Measurements from ENCODE around the gene GTF3C5.
"Not testable (repeated sequence)": the region's sequence is repeated elsewhere in the genome, so short reads cannot be mapped to it uniquely, and the experiment has no call there.

Gene GTF3C5, protein sequence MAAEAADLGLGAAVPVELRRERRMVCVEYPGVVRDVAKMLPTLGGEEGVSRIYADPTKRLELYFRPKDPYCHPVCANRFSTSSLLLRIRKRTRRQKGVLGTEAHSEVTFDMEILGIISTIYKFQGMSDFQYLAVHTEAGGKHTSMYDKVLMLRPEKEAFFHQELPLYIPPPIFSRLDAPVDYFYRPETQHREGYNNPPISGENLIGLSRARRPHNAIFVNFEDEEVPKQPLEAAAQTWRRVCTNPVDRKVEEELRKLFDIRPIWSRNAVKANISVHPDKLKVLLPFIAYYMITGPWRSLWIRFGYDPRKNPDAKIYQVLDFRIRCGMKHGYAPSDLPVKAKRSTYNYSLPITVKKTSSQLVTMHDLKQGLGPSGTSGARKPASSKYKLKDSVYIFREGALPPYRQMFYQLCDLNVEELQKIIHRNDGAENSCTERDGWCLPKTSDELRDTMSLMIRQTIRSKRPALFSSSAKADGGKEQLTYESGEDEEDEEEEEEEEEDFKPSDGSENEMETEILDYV

DNA sequence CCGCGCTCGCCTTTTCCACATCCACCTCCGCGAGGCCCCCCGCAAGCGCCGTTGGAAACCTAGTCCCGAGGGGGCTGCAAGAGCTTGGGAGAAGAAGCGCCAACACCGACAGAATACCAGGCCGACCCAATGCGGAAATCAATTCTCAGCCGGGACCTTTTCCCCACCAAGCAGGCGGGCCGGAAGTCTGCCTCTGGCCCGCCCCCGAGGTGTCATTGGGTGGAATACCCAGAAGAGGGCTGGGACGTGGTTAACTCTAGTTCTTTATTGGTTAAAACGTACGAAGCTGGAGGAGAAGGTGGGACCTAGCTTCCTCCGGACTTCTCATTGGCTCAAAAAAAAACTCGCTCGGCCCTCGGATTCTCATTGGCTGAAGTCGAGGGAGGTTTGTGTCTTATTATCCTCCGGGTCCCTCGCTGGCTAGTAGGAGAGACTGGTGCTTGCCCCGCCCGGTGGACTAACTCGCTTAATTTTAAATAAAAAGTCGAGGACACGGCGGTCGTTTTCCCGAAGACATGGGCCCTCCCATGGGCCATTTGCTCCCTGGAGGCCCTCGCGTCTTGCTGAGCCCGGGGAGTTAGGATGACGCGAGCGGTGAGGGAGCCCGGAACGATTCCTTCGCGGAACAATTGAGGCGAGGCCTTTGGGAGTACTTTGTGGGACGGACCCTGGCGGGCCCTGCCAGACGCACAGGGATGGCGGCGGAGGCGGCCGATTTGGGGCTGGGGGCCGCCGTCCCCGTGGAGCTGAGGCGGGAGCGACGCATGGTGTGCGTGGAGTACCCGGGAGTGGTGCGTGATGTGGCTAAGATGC, at the start of gene GTF3C5:
GTF3C5 (plus strand) TSS at position 681 of the 813 bp plus-strand sequence; CDS start at position 696, 15 bp downstream.
- peak; percentile 94 for DNase-seq (ENCODE audit: low spot score)

DNA sequence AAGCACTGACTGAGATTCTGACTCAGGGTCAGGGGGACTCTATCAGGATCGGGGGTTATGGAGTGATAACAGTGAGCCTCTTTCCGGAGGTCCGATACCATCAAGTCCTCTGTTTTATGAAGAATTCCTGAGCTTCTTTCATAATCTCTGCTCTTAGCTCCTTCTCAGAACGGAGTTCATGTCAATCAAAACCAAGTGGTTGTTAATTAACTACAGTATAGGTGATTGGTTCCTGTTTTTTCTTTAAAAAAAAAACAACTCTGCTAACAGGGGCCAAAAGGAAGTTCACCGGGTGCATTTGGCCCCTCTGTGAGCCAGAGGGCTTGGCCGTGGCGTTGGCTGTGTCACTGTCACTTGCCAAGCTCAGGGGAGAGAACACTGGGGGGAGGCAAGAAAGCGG, 48.3 kb upstream of the GTF3C5 start:
- DNase-seq (ENCODE audit: low spot score) = no peak

DNA sequence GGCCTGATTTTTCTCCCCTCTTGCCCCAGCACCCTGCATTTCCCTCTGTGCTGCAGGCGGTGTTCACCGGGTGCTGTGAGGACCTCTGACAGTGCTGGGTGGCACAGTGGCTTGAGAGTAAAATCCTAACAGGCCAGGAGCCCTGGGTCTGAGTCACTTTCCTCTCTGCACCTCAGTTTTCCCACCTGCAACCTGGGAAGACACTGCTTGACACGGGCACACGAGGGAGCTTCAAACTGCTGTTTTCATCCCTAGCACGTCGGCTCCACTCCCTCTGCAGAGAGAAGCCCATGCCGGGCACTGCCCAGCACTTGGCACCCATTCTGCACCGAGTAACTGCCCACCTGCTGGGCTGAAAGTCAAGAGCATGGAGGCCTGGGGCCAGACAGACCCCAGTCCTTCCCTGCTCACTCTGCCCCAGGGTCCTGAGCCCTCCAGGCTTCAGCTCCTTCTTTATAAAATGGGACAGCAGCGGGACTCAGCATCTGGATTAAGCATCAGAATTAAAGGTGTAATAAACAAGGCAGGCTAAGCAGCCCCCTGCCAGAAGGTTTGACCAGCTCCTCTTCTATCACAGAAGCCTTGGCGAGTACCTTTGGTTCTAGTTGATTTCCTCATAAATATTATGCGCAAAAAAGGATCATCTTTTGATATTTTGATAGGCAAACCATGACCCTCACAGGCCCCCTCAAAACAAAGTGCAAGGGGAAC, 47.2 kb upstream of the GTF3C5 start:
- DNase-seq (ENCODE audit: low spot score) = no peak

DNA sequence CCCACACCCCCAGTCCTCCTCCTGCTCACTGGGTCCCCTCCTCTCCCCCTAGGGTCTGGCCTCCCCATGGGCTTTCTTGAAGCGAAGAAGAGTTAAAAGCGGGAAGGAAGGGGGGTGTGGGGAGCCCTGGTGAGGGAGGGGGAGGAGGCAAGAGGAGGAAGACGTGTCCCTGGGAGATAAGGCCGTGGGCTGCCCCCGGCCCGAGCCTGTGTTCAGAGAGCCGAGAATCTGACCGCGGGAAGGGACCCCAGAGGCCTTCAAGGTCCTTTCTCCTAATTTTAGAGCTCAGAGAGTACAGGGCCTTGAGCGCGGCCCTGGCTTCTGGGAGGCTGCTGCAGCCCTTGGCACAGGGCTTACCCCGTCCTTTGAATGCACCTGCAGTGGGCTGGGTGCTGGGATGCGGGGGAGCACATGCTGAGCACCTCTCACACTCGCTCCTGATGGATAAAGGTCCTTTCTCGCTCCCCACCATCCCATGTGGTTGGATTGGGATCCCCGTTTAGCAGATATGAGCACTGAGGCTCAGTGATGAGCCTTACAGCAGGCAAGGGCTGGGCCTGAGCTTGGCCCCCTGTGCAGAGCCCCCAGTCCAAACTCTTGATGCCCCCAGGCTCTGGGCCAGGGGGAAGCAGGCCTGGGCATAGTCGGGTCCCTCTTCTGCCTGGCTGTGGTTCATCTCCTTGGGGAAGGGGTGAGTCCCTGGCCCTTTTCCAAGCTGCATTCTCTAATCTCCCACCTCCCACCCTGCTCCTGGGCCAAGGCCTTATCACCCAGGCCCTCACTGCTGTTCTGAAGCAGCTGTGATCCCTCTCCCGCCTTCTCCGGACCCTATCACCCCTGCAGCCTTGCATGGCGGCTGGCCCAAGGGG, 46.4 kb upstream of the GTF3C5 start:
- DNase-seq (ENCODE audit: low spot score) = no peak

DNA sequence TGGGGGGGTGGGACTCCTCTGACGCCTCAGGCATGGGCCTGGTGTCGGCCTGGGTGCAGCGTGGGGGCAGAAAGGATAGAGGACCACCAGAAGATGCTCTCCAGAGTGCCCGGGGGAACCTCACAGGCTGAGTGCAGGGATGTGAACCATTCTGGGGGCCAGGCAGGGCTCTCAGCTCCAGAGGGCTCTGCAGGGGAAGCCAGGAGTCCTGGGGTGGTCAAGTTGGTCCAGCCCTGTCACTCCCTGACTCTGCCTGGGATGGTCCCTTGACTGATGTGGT, 45.8 kb upstream of the GTF3C5 start:
- no peak for DNase-seq (ENCODE audit: low spot score)

DNA sequence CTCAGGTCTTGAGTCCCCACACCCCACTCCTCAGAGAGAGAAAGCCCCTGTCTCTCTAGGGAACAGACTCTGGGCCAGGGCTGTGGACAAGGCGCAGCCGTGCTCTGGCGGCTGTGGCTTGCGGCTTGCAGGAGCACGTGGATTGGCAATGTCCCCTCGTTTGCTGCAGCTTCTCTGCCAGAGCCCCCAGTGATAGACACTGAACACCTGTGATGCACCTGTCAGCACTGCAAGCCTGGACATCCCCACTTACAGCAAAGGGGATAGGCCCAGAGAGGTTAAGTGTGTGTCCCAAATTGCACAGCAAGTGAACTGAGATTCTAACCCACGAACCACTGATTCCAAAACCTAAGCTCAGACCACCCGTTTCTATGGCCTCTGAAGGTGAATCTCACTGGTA, 45.3 kb upstream of the GTF3C5 start:
- DNase-seq (ENCODE audit: low spot score) = no peak

DNA sequence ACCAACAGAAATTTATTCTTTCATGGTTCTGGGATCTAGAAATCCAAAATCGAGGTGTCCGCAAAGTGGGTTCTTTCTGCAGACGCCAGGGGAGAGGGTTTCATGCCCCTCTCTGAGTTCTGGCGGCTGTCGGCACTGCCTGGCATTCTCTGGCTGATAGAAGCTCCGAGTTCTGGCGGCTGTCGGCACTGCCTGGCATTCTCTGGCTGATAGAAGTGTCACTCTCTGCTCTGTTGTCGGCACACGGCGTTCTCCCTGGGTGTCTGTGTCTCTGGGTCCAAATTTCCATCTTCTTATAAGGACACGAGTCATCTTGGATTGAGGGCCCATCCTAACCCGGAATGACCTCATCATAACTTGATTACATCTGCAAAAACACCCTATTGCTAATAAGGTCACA, 44.7 kb upstream of the GTF3C5 start:
- no peak for DNase-seq (ENCODE audit: low spot score)

DNA sequence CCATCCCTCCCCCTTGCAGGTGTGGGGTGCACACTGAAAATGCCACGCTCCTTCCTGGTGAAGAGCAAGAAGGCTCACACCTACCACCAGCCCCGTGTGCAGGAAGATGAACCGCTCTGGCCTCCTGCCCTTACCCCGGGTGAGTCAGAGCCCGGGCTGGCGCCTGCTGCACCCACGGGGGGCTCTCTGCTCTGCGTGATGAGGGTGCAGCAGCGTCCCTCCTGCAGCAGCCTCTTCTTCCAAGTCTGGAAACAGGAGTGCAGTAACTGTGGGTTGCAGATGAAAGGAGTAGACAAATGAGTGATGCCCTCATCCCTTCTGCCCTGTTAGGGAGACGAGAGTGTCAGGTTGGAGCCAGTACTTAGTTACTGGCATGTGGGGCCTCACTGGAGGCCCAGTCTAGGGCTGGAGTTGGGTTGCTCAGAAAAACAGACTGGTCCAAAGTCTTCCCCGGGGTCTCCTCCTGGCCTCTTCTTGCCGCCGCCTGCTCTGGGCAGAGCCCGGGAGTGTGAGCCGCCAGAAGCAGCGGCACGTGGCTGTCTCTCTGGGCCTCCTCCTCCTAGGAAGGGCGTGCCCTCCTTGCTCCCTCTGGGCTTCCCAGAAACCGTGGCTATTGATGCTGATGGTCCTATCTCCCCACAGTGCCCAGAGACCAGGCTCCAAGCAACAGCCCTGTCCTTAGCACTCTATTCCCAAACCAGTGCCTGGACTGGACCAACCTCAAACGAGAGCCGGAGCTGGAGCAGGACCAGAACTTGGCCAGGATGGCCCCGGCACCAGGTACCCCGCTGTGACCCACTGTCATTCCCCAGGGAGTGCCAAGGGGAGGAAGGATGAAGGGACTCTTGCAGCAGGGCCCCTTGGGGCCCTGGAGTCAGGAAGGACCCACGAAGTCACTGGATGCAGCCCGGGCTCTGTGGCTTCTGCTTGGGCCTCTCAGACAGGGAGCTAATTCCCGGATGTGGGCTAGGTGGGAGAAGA, 43.9 kb upstream of the GTF3C5 start:
- DNase-seq (ENCODE audit: low spot score) = no peak

DNA sequence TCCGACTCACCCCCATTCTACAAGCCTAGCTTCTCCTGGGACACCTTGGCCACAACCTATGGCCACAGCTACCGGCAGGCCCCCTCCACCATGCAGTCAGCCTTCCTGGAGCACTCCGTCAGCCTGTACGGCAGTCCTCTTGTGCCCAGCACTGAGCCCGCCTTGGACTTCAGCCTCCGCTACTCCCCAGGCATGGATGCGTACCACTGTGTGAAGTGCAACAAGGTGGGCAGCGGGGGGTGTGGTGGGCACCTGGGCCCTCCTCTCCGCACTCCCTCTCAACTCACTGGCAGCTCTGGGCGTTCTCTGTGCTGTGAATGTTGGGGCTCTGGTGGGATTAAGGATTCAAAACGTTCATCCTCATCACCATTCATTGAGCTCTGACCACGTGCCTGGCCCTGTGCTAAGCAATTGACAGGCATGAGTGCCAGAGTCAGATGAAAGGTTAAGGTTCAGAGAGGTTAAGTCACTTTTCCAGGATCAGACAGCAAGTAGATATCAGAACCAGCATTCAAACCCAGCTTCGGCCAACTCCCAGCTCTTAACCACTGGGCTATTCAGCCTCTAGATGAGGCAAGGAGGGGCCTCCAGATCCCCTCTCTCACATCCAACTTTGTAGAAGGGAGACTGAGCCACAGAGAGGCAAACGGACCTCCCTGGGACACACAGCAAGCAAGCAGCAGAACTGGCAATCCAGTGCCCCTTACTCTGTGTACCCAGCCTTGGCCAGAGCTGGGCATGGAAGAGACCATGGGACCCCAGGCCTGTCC, 42.4 kb upstream of the GTF3C5 start:
- no peak for DNase-seq (ENCODE audit: low spot score)

DNA sequence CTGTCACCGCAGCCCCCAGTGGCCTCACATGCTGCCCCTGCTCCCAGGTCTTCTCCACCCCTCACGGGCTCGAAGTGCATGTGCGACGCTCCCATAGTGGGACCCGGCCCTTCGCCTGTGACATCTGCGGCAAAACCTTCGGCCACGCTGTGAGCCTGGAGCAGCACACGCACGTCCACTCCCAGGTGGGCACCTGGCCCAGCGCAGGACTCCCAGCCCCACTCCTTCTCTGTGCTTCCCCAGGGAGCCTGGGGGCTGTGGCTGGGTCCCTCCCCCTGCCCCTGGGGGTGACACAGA, 41.8 kb upstream of the GTF3C5 start:
- no peak for DNase-seq (ENCODE audit: low spot score)

DNA sequence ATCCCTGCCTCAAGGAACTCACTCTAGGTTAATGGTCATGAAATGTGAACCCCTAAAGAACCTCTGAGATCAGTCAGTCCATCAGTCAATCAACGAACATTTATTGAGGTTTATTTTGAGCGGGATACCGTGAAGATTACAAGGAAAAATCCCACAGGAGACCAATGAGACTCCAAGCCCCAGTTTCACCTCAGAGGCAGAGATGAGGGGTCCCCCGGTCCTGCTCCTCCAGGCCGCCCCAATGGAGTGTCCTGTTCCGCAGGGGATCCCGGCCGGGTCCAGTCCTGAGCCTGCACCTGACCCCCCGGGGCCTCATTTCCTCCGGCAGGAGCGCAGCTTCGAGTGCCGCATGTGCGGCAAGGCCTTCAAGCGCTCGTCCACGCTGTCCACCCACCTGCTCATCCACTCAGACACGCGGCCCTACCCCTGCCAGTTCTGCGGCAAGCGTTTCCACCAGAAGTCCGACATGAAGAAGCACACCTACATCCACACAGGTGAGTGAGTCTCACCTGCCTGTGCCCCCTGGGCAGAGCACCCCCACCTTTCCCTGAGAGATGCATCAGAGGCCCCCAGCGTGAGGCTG, 41.3 kb upstream of the GTF3C5 start:
- no peak for DNase-seq (ENCODE audit: low spot score)

DNA sequence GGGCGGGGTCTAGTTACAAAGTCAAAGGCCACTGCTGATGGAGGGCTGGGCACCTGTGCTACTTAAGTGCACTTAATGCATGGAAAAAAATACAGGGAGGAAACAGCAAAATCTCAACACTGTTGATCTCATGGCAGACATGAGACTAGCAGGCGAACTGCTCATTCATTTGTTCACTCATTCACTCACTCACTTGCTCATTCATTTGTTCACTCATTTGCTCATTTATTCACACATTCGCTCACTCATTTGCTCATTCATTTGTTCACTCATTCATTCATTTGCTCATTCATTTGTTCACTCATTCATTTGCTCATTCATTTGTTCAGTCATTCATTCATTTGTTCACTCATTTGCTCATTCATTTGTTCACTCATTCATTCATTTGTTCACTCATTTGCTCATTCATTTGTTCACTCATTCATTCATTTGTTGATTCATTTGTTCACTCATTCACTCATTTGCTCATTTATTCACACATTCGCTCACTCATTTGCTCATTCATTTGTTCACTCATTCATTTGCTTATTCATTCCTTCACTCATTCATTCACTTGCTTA, 40.7 kb upstream of the GTF3C5 start:
- not testable (repeated sequence) for DNase-seq (ENCODE audit: low spot score)

DNA sequence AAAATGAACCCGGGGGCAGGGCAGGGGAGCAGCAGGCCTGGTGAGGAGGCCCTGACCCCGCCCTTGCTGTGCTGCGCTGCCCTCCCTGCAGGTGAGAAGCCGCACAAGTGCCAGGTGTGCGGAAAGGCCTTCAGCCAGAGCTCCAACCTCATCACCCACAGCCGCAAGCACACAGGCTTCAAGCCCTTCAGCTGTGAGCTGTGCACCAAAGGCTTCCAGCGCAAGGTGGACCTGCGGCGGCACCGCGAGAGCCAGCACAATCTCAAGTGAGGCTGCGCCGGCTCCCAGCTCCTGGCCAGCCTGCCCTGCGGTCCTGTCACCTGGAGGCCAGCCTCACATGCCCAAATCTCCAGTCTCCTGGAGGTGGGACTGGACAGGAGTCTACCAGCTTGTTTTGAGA, 40.0 kb upstream of the GTF3C5 start:
- no peak for DNase-seq (ENCODE audit: low spot score)

DNA sequence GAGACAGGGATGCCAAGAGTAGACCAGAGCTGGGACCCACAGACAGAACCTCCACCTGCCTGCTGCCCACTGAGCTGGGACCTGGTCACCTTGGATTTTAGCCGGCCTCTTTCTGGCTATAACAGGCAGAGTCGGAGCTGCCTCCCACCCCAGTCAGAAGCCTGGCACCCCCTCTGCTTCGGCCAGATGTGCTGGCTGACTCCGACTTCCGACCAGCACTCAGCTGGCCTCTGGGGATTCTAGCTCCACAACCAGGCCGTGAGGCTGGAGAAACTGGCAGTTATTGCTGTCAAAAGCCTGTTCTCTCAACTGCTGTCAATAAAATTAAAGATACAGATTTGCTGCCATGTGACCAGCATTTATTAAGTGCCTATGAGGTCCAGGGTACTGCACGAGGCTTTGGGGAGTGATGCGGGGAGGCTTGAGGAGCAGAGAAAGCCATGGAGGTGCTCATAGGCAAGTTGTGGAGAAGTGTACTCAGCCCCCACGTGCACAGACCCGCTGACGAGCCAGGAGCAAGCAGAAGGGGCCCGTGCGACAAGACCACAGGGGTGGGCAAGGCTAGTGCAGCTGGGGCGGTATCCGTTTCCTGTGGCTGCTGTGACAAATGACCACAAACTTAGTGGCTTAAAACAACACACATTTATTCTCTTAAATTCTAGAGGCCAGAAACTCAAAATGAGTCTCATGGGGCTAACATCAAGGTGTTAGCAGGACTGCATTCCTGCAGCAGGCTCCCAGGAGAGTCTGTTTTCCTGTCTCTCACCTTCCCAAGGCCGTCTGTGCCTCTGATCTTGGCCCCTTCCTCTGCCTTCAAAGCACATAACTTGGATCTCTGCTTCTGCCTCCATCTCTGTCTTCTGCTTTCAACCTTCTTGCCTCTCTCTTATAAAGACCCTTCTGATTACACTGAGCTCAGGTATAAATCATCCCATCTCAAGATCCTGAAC, 39.2 kb upstream of the GTF3C5 start:
- no peak for DNase-seq (ENCODE audit: low spot score)

DNA sequence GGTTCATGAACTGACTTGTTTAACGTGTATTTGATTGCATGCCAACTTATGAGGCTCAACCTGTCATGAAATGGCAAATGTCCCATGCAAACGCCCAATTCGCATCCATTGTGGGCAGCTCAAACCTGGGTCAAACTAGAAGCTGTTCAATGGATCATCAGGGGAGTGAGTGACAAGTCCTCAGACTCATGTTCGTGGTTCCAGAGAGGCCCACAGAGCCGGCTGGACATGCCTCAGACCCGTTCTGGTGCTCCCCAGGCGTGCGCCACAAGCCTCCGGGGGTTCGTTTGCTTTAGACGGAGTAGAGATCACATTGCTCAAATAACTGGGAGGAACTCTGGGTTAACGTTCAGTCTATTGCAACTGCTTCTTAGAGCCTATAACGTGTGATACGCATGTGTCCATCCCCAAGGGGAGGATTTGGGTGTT, 37.3 kb upstream of the GTF3C5 start:
- peak; percentile 11 for DNase-seq (ENCODE audit: low spot score)

DNA sequence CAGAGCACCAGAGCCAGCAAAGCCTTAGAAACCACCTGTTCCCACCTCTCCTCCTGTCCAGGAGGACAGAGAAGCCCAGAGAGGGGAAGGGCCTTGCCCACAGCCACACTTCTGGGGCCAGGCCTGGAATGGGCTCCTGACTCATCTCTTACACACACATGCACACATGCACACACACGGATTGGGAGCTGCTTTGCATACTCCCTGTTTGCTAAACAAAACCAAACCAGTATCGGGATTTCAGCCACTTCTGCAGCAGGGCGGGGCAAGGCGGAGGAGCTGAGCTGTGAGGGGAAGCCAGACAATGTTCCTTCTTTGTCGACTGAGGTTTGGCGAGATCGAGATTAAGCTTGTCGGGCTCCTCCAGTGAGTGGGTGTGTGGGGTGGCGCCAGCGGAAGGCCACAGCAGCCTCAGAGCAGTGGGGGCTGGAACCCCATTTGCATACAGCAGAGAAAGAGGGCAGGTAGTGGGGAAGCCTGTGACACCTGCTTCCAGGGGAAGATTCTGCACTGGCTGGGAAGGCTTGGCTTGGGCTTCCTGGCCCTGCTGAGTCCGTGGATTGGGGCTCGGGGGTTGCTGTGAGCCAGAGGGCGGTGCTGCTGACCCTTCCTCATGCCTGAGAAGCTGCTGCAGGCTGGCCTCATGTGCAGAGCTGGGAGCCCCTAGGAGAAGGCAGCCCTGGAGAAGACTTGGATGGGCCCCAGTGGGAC, 36.2 kb upstream of the GTF3C5 start:
- DNase-seq (ENCODE audit: low spot score) = peak; percentile 14

DNA sequence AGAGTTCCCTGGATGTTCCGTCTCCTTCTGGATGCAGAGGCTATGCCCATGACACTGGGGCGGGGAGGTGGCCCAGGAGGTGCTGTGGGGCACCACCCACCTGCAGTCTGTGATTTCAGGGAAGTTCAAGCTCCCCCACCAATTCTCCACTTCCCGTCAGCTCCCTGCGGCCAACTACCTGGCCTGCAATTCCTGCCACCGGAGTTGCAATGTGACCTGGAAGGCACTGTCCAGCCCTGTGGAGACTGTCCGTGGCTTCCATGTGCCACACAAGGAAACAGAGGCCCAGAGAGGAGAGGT, 35.7 kb upstream of the GTF3C5 start:
- DNase-seq (ENCODE audit: low spot score) = peak; percentile 9

DNA sequence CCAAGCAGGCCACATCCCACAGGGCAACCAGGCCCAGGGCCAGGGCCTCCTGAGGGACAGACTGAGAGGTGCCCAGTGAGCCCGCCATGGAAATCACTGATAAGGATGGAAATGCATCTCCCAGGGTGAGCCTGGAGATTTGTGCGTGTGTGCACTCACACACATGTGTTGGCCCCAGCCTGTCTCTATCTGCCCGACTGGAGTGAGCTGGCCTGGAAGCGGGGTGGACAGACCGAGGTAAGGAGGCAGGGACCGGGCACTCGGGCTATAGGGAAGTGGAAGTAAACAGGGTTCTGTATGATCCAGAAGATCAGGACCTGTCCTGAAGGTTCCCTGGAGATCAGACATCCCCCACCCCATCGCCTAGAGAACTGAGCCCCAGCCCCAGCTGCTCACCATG, 34.9 kb upstream of the GTF3C5 start:
- DNase-seq (ENCODE audit: low spot score) = peak; percentile 13
